Liver (tissue), 3 donors: Measurements from ENCODE around the gene ANKRD29.

ENCODE experiments used
- ATF3 ChIP-seq: IDR thresholded peaks from 2 replicates; pipeline ENCODE4 v1.6.1; 2016; ENCODE audit warnings: antibody characterized with exemption
- CTCF ChIP-seq: fragments of 150-350 bp; IDR thresholded peaks from 2 replicates; pipeline ENCODE4 v1.5.1; 2017; ENCODE audit warnings: improper control_type of control experiment, low read depth, low read length; ENCODE audit not compliant: missing input control
- EGR1 ChIP-seq, 2 donors: IDR thresholded peaks; 2 replicates each; pipeline ENCODE4 v1.6.1; 2016 to 2018; ENCODE audit warnings: antibody characterized with exemption in 2 of 2, low read depth in 2 of 2
- FOXA1 ChIP-seq: IDR thresholded peaks from 2 replicates; pipeline ENCODE4 v1.6.1; 2016; ENCODE audit warnings: antibody characterized with exemption
- GABPA ChIP-seq, 2 donors: IDR thresholded peaks in 1 of 2; conservative IDR thresholded peaks in 1 of 2; 2 replicates each; pipeline ENCODE4 v1.6.1; 2016; ENCODE audit warnings: antibody characterized with exemption in 2 of 2, mild to moderate bottlenecking in 1 of 2, moderate library complexity in 1 of 2
- HNF4G ChIP-seq: IDR thresholded peaks from 2 replicates; pipeline ENCODE4 v1.6.1; 2016; ENCODE audit warnings: antibody characterized with exemption
- JUND ChIP-seq, 2 donors: IDR thresholded peaks; 2 replicates each; pipeline ENCODE4 v1.6.1; 2016; ENCODE audit warnings: antibody characterized with exemption in 2 of 2
- MAX ChIP-seq: IDR thresholded peaks from 2 replicates; pipeline ENCODE4 v1.6.1; 2016; ENCODE audit warnings: antibody characterized with exemption
- REST ChIP-seq: IDR thresholded peaks from 2 replicates; pipeline ENCODE4 v1.6.1; 2016; ENCODE audit warnings: antibody characterized with exemption, mild to moderate bottlenecking
- RXRA ChIP-seq, 2 donors: IDR thresholded peaks; 2 replicates each; pipeline ENCODE4 v1.6.1; 2017 to 2018; ENCODE audit warnings: antibody characterized with exemption in 2 of 2, mild to moderate bottlenecking in 1 of 2
- SP1 ChIP-seq: IDR thresholded peaks from 2 replicates; pipeline ENCODE4 v1.6.1; 2018; ENCODE audit warnings: antibody characterized with exemption, mild to moderate bottlenecking
- TAF1 ChIP-seq: conservative IDR thresholded peaks from 2 replicates; pipeline ENCODE4 v1.6.1; 2016; ENCODE audit warnings: antibody characterized with exemption, mild to moderate bottlenecking
- YY1 ChIP-seq: IDR thresholded peaks from 2 replicates; pipeline ENCODE4 v1.6.1; 2016; ENCODE audit warnings: antibody characterized with exemption, mild to moderate bottlenecking
- TF ChIP-seq, protein P1 (sequence below): IDR thresholded peaks from 2 replicates; pipeline ENCODE4 v1.6.1; 2016; ENCODE audit warnings: antibody characterized with exemption
- donor health status: healthy.
- donor health status: healthy.

DNA sequence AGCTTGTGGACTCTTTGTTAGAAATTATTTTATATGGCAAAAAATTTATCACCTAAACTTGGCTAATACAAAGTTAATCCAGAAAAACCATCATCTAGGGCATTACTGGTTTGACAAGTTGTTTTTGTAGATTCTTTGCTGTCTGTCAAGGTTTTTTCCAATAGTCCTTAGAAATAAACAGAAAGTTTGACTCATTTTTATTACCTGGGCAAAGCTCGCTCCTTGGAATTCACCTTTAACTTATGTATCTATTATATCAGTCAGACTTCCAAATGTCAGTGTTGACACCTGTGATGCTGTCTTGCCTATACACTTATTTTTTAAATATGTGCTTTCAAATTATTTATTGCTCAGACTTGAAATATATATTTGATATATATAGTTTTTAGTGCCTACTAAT, 48.2 kb upstream of the ANKRD29 start:
- TF ChIP-seq CTCF = no peak
- no peak for TF ChIP-seq REST
- TF ChIP-seq SP1 = no peak
- TF ChIP-seq EGR1 (IDR thresholded peaks at IDR 0.05; ENCODE audit: low read depth in 2 of 2) = no peak
- no peak for TF ChIP-seq MAX
- TF ChIP-seq, protein P1, sequence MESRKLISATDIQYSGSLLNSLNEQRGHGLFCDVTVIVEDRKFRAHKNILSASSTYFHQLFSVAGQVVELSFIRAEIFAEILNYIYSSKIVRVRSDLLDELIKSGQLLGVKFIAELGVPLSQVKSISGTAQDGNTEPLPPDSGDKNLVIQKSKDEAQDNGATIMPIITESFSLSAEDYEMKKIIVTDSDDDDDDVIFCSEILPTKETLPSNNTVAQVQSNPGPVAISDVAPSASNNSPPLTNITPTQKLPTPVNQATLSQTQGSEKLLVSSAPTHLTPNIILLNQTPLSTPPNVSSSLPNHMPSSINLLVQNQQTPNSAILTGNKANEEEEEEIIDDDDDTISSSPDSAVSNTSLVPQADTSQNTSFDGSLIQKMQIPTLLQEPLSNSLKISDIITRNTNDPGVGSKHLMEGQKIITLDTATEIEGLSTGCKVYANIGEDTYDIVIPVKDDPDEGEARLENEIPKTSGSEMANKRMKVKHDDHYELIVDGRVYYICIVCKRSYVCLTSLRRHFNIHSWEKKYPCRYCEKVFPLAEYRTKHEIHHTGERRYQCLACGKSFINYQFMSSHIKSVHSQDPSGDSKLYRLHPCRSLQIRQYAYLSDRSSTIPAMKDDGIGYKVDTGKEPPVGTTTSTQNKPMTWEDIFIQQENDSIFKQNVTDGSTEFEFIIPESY = no peak
- no peak for TF ChIP-seq YY1
- TF ChIP-seq TAF1 = no peak
- no peak for TF ChIP-seq FOXA1
- no peak for TF ChIP-seq JUND (IDR thresholded peaks at IDR 0.05)
- TF ChIP-seq RXRA (IDR thresholded peaks at IDR 0.05) = no peak
- TF ChIP-seq HNF4G = no peak
- TF ChIP-seq ATF3 = no peak
- no peak for TF ChIP-seq GABPA (IDR thresholded peaks at IDR 0.05 in 1 of 2, conservative IDR thresholded peaks at IDR 0.05 in 1 of 2)
